NCI-H345 (cell line): ENCODE measurements around the gene AP2A2.

Experiments
- DNase-seq: peaks from one replicate; lab custom pipeline; 2025; lab: John Stamatoyannopoulos, UW

Gene AP2A2

DNA sequence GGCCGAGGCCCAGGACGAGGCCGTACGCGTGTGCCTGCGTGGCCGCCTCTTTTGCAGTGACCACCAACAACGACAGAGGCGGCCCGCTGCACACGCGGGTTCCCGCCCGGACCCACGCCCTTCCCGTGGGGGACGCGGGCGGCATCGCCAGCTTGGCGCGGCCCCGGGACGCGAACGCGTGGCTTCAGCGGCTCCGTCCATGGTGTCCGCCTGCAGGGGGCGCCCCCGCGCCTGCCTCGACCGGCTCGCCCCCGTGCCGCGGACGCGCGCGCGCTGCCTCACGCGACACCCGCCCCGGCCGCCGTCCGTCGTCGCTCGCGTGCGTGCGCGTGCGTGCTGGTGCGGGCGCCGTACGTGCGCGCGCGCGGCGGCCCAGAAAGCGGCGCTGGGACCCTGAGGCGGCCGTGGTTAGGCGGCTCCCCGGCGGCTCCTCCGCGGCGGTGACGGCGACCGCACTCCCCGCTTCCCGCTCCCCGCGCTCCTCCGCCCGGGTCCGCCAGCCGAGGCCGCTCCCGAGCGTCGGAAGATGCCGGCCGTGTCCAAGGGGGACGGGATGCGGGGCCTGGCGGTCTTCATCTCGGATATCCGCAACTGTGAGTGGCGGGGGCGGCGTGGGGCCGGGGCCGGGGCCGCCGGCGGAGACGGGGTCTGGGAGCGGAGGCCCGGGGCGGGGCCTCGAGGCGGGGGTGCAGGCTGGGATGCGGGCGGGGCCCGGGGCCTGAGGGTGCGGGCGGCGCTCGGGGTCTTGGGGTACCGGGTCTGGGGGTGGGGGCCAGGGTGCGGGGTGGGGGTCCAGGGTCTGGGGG lies at the start of gene AP2A2:
AP2A2 (plus strand) TSS at position 375 of the 806 bp plus-strand sequence; CDS start at position 527, 152 bp downstream.
- peak; percentile 94 for DNase-seq

DNA sequence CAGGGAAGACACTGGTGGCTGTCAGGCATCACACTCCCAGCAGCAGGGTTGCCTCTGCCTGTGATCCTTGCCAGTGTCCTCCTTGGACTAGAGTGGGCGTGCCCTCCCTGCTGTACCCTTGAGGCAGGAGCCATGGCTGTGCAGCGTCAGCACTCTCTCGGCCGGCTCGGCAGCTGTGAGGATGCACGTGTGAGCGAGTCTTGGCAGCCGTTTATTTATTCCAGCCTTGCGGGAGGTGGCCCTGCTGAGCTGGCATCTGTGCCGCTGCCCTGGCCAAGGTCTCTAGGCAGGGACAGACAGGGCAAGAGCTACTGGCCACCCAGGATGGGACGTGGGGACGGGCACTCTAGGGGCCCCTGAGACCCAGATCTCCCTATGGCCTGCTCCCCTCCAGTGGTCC lies 49.1 kb upstream of the AP2A2 start:
- peak; percentile 23 for DNase-seq

DNA sequence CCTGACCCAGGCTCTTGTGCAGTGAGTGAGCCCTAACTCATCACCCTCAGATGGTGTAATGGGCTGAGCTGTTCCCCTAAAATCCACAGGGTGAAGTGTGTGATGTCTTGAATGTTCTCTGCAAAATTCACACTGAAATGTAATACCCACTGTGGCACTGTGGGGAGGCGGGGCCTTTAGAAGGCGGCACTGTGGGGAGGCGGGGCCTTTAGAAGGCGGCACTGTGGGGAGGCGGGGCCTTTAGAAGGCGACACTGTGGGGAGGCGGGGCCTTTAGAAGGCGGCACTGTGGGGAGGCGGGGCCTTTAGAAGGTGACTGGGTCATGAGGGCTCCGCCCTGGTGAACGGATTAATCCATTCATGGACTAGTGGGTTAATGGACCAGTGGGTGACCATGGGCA lies 48.1 kb upstream of the AP2A2 start:
- no peak for DNase-seq

DNA sequence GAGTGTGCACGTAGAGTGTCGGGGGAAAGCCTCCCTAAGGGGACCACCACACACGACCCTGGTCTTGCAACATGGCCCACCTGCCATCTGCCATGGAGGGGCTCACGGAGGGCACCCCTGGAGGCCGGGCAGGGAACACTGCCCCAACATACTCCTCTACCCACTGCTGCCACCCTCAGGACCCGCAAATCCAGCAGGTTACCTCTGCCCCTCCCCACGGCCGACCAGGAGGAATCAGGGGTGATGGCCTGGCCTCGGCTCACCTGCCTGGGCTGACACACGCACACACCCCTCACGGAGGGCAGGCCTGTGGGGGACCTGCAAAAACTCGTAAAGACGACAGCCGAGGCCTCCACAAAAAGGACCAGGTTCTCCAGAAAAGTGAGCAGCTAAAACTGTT lies 45.2 kb upstream of the AP2A2 start:
- no peak for DNase-seq

DNA sequence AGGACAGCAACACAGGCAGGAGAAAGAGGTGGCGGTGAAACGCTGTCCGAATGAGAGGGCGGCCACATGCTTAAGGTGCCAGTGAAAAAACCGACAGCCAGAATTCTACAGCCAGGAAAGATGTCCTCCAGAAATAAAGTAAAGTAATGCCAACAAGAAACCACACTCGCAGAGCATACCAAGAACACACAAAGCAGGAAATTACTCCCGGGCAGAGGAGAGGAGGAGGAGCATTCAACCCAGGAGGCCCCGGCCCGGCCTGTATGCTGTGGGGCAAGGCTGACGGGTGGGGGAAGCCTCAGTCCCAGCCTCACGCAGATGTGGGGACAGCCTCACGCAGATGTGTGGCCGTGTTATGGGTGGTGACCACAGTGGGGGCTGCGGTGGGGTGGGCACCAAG lies 43.1 kb upstream of the AP2A2 start:
- no peak for DNase-seq

DNA sequence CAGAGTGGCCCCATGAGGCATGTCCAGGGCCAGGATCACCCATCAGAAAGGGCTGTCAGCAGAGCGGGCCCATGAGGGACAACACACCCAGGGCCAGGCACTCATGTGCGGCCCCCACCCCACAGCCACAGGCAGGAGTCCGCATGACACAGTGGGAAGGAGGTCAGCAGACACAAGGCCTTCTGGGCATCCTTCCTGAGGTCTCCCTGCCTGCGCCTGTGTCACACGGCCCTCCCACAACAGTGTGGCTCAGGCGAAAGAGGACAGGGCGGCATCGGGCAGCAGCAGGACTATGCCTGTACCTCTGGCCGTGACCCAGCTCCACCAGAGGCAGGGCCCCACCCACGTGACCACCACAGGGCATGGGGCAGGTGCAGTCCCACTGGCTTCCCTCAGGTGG lies 42.1 kb upstream of the AP2A2 start:
- no peak for DNase-seq

DNA sequence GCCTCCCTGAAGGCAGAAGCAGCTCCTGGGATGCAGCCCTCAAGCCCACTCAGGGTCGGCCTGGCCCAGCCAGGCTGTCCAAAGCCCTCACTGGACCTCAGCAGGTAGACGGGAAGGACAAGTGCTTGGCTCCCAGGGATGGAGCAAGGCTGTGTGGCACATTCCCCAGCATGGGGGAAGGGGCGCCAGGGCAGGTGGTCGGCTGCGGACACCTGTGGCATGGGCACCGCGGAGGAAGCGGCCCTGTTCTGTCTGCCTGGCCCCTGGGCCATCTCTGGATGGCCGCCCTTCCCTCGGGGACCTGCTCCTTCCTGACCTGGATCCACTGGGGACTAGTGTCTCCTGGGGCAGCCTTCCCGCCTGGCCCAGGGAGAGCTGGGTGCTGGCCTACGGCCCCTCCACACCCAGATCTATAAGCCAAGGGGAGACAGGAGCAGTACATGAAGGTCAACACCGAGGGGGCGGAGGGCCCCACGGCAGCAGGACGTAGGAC lies 41.0 kb upstream of the AP2A2 start:
- no peak for DNase-seq

DNA sequence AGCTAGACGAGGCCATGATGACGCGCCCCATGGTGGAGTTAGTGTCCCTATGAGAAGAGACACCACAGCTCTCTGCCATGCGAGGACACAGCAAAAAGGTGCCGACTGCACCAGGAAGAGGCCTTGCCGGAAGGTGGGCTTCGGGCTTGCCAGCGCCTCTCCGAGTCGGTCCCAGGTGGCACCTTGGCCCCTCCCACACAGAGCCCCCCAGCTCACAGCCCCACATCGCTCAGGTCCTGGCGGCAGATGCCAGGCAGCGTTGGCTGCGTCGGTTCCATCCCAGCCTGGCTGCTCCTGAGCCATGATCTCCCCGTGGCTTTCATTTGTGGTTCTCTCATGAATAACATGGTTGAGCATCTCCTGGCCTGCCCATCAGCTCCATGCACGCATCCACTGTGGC lies 39.1 kb upstream of the AP2A2 start:
- no peak for DNase-seq

DNA sequence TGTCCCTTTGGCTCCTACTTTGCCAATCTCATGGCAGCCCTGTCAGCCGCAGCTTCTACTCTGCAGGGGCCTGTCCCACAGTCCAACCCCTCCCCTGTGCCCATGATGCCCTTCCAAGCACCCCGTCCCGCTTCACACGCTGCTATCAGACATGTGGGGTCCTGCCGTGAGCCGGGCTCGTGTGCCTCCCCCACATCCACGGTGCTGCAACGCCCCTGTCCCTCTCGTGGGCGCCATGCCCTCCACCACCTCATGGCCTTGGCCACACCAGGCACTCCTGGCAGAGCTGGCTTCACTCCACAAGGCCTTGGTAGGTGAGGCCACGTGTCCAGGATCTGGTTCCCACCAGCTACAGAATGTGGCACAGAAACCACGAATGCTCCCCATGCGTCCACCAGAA lies 38.1 kb upstream of the AP2A2 start:
- DNase-seq, result no peak

DNA sequence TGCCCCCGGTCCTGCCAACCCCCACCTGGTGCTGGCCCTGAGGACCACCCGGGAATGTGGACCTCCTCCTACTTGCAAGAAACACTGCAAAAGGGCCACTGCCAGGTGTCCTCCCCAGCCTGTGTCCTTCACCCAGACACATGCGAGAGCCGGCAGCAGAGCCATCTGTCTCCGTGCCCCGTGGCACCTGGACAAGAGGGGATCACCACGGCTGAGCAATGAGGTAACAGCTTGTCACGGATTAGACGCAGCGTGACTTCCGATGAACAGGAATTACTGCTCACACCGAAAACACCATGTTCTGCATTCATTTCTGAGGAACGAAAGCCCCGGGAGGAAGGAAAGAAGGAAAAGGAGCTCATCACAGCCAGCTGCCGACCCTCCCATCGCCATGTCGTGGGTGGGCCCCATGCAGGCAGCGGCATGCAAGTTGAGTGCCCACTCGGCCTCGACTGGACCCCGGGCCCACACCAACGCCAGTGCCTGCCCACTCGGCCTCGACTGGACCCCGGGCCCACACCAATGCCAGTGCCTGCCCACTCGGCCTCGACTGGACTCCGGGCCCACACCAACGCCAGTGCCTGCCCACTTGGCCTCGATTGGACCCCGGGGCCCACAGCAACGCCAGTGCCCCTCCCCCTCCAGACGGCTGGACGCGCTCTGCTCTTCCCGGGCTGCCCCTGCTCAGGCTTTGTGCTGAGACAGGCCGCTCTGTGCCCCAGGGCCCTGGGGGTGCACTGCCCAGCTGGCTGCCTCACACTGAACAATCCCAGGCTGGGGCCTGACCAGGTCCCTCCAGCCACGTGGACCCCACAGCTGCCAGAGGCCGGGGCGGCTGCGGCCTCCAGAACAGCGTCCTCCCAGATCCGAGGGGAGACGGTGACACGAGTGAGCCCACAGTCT lies 37.1 kb upstream of the AP2A2 start:
- no peak for DNase-seq

DNA sequence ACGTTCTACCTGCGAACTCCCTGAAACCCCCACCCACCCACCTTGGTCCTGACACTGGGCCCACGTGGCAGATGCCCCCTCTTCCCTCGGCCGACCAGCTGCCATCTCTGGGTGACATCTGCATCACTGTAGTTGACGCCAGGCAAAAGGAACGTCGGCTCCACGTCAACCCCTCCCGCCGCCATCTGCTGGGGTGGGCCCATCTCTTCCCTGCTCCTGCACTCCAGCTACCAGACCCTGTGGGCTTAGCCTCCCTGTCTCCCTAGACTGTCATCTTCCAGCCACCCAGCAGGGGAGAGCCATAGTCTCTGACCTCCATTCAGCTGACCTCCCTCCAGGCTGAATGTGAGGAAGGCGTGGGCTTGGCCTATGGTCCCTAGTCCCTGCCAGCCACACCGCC lies 36.4 kb upstream of the AP2A2 start:
- DNase-seq, result no peak

DNA sequence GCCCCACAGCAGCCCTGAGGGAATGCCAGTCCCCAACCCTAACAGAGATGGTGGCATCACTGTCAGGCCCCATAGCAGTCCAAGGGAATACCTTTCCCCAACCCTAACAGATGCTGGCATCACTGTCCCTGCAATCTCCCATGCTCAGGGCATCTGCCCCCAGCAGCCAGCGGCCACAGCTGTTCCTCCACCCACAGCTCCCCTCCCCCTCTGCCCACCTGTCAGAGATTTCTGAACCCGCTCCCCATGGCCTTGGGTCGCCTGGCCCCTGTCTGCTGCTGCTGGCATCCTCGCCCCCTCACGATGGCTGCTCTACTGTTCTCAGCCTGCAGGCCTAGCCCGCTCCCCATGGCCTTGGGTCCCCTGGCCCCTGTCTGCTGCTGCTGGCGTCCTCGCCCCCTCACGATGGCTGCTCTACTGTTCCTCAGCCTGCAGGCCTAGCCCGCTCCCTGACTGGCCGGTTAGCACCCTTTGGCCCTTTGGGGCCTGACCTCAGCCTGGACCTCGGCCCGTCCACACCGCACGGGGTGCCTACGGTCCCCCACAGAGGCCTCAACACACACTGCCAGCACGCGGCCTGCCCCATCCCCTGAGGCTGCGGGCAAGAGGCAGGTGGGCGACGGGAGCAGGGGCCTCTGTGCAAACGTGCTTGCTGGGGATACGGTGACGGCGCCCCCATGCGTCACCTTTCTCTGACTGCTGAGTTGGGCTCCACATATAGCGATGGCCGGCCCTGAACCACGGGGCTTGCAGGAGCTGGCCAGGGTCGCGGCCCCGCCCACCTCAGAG lies 35.8 kb upstream of the AP2A2 start:
- no peak for DNase-seq

DNA sequence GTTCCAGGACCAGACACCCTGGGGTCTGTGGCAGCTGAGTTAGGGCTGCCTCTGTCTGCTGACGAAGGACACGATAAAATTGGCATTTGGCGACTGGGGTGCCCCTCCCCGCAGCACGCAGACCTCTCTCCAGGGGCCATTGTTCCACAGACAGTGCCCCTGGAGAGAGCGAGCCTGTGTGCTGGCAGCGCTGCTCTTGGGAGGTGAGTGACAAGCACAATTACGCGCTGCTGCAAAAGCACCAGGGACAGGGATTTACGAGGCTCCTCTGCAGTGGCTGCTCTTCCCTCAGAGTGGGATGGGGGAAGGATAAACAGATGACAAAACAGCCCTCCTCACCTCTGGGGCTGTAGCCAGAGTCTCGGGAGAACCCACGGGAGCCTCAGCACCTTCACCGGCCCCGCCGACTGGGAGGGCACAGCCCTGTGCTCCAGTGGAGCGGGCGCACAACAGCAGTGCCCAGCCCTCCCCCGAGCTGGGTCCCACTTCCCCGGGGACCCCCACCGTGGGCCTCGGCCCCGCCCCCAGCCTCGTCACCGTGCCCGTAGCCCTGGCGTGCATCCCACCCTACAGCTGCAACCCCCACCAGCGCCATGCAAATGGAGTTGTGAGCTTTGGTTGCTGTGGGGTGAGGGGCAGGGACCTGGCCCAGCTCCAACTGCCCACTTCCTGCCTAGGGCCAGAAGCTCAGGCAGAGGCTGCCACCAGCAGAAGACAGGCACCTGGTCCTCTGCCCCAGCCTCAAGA lies 34.7 kb upstream of the AP2A2 start:
- peak; percentile 55 for DNase-seq

DNA sequence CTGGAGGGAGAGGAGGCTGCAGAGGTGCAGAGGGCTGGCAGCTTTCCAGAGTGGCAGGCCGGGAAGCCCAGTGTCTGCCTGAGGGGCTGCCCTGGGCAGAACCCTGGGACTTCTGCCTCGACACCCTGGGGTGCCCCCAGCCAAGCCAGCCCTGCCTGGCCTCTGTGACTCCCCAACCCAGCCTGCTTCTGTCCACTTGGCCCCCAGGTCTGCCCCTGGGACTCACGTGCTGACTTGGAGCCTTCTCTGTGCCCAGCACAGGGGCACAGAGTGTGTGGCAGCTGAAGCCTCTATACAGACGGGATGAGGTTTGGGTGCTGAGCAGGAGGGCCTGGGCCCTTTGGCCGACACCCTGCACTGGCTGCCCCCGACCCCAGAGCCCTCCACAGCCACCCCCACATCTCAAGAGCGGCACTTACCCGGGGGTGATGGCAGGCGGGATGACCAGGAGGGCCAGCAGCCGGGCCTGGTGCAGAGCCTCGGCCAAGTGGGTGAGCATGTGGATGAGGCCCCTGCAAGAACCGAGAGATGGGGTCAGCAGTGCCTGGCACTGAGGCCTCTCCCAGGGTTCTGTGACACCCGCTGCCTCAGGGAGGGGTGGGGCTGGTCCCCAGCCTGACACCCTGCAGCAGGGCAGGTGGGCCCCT lies 32.5 kb upstream of the AP2A2 start:
- no peak for DNase-seq

DNA sequence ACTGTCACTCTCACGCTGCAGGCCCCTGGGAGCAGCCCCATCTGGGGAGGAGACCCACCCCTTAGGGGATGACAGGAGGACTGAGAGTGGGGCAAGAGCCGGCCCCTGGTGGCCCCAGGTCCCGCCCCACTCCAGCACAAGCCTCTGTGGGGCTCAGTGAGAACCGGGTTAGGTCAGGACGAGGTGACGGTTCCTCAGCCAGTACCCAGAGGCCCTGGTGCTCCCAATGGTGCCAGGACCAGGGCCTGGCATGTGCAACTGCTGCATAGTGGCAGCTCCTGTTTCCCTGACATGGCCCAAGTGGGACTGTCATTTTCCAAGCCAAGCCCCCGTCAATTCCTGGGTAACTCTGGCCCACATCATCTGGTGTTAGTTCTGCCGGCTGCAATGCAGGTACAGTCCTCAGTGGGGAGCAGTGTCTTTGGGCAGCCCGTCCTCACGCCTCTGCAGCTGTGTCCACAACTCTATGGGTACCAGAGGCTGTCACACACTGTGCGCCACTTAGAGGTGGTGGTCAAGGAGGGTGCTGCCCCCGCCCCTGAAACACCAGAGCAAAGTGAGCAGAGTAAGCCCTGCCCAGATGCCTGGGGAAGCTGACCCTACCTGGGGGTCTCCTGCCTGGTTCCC lies 31.0 kb upstream of the AP2A2 start:
- DNase-seq, result no peak

DNA sequence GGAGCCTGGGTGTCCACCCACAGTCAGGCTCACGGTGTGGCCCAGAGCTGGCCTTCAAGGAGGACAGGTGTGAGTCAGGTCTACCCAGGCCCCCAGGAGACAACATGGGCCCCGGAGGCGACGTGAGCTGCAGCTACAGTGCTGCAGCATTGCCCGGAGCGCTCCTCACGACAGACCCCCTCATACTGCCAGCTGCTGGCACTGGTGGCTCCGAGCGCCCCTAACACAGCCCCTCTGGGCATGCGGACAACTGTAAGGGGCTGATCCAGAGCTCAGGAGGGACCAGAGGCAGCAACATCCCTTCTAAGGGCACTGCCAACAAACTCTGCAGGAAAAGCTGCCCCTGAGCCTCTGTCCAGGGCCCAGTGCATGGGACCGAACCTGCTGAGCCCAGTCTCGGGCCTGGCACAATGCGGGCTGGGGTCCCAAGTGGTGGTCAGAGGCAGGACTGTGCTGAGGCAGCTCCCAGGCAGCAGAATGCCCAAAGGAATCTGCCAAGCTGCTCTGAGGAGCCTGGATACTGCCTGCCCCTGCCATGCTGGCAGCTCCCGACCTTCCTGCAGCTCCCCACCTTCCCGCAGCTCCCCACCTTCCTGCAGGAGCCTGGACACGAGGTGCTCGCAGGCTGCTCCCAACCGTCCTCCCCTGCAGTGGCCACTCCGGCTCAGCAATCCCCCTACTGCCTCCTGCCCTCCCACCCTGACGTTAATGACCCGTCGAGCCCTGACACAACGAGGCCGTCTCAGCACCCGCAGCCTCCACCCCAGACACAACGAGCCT lies 30.1 kb upstream of the AP2A2 start:
- no peak for DNase-seq

DNA sequence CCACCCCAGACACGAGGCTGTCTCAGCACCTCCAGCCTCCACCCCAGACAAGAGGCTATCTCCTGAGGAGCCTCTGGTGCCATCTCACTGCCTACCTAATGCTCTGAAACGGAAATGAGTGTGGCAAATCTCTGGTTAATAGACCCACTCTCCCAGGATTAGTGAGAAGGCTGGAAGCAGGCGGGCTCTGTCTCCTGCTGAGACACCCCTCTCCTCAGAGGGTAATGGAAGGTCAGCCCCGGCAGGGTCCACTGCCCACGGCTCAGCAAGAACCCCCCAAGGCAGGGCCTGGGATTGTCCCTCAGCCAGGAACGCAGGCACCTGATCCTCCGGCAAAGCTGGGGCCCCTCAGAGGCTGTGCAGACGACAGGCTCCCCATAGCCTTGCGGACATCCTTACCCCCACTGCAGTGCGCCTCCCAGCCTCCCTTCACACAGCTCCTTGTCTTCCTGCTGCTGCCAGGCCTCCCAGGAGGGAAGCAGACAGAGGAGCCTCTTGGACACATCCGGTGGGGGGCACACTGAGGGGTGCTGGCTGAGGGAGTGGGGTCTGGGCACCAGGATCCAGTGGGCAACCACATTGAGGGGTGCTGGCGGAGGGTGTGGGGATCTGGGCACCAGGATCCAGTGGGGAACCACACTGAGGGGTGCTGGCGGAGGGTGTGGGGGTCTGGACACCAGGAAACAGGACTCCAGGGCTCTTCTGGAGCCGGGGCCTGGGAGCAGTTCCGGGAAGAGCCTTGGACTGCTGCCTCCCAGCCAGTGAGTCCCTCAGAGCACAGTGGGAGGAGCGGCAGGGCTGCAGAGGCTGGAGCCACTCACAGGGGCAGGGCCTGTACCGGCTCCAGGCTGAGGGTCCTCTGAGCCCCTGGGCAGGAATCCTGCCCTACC lies 28.2 kb upstream of the AP2A2 start:
- DNase-seq, result no peak

DNA sequence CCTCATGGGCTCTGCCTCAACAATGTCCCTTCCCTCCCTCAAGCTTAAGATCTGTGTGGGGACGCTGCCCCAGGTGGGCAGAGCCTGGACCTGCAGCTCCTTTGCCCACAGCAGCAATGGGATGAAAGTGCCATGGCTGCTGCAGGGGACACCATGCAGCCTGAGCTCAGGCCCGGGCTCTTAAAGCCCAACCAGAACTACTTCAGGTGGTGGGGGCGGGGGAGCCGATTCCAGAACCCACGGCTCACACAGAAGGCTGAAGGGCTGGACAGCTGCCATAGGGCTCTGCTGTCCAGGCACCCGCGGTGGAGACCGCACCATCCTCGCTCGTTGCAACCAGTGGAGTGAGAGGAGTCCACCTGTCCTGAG lies 27.5 kb upstream of the AP2A2 start:
- peak; percentile 19 for DNase-seq
